Heart left ventricle (tissue), 13 donors: ENCODE data around the gene SSMEM1.
"Not testable (repeated sequence)": the region's sequence is repeated elsewhere in the genome, so short reads cannot be mapped to it uniquely, and the experiment has no call there.

ENCODE experiments used
- CTCF ChIP-seq, 12 donors: fragments of 200-600 bp; sonication (generic) in 4 of 12; IDR thresholded peaks; one replicate each; pipeline versions ENCODE4 v1.5.0 to v1.8.0; 2018 to 2022; ENCODE audit warnings: antibody characterized with exemption in 12 of 12, mild to moderate bottlenecking in 5 of 12
- POLR2A ChIP-seq, 2 donors: fragments of 450-650 bp; IDR thresholded peaks; one replicate each; pipeline ENCODE4 v1.6.1; 2017; ENCODE audit warnings: antibody characterized with exemption in 2 of 2, mild to moderate bottlenecking in 2 of 2, moderate library complexity in 2 of 2
- donor health status: ischemic (EF 13 %, LVEDD 7.1; RV severe dilation, severe dysfunction).
- donor health status: DM: no; HTN: yes; CAD: no.
- donor health status: DM: no; HTN: no; CAD: no.
- donor health status: ischemic (EF 25% LVEDD 6.9; RV normal size, moderate dysfunction).
- donor health status: ischemic (EF 25% LVEDD 5.7; RV mildly dilated, moderate dysfunction).
- donor health status: ischemic (EF 35%, LVEDD 5.7; RV mildly dilated, moderate dysfunction).
- donor health status: nonischemic (EF 11% LVEDD 7.7; RV severe dilation, severe dysfunction).
- donor health status: DM: yes; HTN: yes; CAD: no.
- donor health status: PGD.
- donor health status: ischemic (EF 29% LVEDD 5.4; RV normal size, mild dysfunction).
- donor health status: nonischemic (EF 23%, LVEDD 6.1; RV moderate dilation, normal function).

GRCh38 chr7:130248842-130249241 is 41.2 kb downstream of the SSMEM1 start:
- not testable (repeated sequence) for TF ChIP-seq POLR2A, CTCF (IDR thresholded peaks at IDR 0.05)
